OCI-LY7 (cell line): Measurements from ENCODE around the gene TBX20.
"Not testable (repeated sequence)": the region's sequence is repeated elsewhere in the genome, so short reads cannot be mapped to it uniquely, and the experiment has no call there.

ENCODE experiments used
- EZH2phosphoT487 ChIP-seq: fragments of 200-600 bp; sonication (generic); IDR thresholded peaks from 2 replicates; pipeline ENCODE4 v1.6.1; 2018; ENCODE audit warnings: low read depth, borderline replicate concordance, mild to moderate bottlenecking, mixed run types, antibody characterized with exemption, low read length, moderate library complexity, mixed read lengths
- TF ChIP-seq, protein P1 (sequence below): fragments of 200-600 bp; sonication (generic); conservative IDR thresholded peaks from 2 replicates; pipeline ENCODE4 v1.5.1; 2014; ENCODE audit warnings: mild to moderate bottlenecking, antibody characterized with exemption, low read length, moderate library complexity, mixed read lengths

GRCh38 chr7:35215063-35215462 lies 38.8 kb downstream of the TBX20 start:
- TF ChIP-seq, protein P1, sequence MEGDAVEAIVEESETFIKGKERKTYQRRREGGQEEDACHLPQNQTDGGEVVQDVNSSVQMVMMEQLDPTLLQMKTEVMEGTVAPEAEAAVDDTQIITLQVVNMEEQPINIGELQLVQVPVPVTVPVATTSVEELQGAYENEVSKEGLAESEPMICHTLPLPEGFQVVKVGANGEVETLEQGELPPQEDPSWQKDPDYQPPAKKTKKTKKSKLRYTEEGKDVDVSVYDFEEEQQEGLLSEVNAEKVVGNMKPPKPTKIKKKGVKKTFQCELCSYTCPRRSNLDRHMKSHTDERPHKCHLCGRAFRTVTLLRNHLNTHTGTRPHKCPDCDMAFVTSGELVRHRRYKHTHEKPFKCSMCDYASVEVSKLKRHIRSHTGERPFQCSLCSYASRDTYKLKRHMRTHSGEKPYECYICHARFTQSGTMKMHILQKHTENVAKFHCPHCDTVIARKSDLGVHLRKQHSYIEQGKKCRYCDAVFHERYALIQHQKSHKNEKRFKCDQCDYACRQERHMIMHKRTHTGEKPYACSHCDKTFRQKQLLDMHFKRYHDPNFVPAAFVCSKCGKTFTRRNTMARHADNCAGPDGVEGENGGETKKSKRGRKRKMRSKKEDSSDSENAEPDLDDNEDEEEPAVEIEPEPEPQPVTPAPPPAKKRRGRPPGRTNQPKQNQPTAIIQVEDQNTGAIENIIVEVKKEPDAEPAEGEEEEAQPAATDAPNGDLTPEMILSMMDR, result not testable (repeated sequence)
- not testable (repeated sequence) for TF ChIP-seq EZH2phosphoT487
